GM19324 (cell line): ENCODE measurements around the gene CMTM4.
A peak's percentile ranks its signal among the peaks of the same experiment; 100 is the strongest.

Experiments used
- ATAC-seq: cut with Tn5 transposase; IDR thresholded peaks from one replicate; pipeline ENCODE4 v1.9.1; 2021; ENCODE audit warnings: mild to moderate bottlenecking, moderate library complexity; ENCODE audit not compliant: unreplicated experiment, low FRiP score

CMTM4 gene

DNA sequence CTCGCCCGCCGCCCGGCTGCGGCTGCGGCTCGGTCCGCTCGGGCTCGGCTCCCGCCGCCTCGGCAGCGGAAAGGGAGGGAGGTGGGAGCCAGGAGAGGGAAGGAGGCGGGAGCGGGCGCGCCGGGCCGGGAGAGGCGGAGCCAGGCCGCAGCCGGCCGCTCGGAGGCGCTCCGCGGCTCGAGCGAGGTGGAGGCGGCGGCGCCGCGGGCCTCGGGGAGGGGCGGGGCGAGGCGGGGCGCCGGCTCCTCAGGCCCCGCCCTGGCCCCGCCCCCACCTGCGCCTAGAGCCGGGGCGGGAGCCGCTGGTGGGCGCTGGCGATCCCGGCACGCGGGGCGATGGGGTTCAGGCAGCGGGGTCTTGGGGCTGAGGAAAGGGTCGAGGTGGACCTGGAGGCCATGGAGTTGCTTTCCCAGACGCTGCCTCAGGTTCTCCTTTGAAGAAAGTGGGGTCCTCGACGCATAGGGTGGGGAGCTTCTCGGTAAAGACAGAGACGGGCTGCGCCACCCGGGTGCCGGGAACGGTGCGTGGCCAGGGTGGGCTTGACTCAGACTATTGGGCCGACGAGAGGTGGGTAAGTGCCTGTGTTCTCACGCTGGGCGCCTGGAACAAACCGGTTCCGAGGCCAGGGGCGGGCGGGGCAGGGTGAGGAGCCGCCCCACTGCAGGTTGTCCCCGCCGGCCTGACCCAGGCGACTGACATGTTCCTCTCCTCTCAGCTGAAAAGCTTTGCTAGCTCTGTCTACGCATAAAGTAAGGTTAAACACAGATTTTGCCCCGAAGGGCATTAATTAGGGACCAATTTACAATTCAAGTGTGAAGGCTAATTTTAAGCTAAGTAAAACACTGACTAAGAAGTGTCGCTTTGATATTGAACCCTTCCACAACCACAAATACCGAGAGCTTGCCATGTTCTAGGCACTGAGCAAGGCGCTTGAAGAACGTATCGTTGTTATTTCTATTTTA lies at the start of gene CMTM4:
TSS of gene CMTM4 (minus strand) at position 75 of the 962 bp plus-strand sequence. CDS start 218 bp downstream, outside the sequence.
- peak; percentile 86 for ATAC-seq

DNA sequence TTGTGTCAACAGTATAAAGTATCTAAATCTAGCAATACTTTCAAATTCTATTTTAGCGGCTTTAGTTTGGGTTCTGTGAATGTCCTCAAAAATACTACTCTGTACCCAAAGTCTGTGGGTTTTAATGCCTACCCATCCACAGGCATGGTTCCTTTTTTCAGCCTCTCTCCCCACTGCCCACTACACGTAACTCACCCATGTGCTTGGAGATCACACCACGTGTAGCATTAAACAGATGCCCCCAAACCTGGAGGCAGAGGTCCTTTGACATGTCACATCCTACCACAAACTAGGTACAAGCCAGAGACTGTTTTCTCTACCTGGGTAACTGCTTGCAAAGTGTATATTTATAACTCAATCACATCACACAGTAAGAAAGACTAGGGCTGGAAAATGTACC lies 49.5 kb upstream of the CMTM4 start:
- no peak for ATAC-seq

DNA sequence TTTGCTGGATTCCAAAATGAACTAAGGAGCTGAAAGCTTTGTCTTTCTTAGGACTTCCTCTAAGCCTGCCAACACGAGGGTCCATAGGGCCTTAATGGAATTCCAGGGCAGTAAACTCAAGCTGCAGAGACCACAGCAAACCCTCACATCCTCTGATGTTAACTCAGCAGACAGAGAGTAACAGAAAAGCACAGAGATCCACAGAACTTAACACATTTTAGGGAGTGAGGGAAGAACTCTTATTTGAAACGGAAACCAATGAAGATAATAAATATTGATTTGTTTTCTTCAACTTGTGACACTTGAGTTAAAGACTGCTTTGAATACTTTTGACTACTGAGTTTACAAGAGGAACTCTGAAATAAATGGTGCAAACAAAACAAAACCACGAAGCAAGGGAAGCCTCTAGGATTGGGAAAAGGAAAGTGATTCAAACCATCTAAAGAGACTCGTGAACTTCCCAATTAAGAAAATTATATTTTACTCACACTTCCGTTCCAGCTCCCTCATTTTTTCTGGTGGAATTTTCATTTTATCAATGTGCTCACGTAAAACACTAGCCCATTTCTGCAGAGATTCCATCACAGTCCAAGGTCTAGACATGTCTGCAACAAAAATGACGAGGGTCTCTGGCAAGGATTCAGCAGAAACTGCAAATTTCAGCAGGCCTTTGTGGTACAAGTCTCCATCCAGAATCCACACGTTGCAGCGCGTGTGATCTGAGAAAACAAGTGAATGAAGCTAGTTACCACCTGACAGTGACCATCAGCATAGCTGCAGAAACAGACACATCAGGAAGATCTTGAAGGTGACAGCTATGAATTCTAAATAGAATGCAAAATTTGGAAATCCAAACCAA lies 45.6 kb upstream of the CMTM4 start:
- no peak for ATAC-seq

DNA sequence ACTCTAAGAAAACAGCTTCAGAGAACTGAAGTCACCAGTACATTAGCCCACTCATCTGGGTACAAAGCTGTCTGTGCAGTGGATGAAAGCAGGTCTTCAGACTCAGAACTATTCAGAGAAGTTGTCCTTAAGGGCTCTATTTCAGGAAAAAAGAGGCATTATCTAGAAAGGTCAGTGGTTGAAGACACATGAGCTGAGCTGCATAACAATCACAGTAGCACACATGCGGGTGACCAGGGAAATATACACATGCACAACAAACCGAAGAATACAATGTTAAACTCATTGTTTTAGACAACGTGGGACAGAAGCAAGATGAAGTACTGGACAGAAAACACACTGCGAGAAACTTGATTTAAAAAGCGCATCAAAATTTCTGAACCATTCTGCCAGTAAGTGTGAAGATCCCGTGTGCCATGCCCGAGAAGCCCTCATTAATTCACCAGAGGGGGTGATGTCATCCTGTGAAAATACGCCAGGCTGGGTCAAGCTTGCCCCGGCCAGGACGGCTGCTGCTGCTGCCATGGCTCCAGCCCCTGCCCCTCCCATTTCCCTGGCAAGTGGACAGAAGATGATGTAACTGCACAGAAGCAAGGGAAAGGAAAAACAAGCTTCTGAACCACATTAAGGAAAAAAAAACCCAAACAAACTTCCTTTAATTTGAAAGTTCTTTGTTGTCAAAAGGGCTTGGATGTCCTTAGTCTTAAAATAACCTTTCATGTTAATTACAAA lies 44.8 kb upstream of the CMTM4 start:
- no peak for ATAC-seq

DNA sequence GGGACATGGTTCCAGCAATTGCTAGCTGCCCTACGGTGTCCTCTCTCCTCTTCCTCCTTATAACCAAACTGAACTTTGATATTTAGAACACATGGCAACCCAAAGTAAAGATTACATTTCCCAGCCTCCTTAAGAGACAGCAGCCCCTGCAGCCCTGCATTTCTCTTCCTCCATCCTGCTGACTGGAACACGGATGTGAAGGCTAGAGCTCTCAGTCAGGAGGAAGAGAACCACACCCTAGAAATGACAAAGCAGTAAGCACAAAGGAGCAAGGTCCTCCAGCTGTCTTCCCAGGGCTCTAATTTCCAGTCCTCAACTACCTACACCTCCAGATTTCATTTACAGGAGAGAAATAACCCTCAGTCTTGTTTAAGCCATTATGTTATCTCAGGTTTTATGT lies 44.0 kb upstream of the CMTM4 start:
- ATAC-seq = no peak

DNA sequence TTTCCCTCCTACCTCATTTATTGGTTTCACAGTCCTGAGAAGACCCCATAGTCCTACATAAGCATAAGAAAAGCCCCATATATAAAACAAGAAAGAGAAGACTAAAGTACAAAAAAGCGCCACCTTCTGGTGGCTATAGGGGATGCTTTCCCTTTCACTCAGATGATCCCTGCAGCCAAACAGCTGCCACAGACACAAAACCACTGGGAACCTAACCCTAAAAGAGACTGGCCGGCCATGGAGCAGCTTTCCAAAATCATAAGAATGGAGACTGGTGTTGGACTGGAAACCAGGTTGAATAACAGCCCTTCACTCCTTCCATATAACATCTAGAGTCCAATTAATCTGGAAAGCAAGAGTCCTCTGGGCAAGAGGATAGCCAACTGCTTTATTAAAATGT lies 43.5 kb upstream of the CMTM4 start:
- ATAC-seq = no peak

DNA sequence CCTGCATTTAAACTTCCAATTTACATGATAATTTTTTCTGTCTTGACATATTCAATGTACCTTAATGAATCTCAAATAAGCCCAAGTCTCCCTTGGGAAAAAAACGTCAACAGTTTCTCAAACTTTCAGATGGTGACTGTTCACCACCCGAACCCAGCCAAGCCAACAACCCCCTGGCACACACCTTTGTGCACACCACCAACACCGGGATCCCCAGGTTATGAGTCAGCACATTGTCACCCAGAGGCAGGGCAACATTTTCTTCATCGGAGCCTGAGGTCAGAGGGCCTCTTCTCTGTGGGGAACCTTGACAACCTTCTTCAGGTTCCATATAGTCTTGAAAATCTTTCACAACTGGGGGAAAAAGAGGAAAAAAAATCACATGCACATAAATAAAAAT lies 39.3 kb upstream of the CMTM4 start:
- no peak for ATAC-seq

DNA sequence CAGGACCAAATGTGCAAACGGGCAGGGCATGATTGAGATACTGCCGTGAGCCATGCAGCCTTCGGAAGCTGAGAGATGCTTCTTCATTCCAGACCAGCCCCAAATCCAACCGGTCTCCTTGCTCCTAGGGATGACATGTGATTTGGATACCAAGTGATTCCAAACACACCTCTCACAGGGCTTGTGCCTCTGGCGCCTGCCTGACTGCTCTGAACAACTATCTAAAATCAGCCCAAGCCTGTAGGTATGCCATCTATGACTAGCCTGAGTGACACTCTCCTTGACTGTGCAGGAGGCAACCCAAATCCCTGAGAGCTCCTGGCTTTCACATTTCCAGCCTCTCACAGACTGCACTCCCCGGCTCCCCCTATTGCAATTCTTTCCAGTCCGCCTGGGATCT lies 34.6 kb upstream of the CMTM4 start:
- no peak for ATAC-seq

DNA sequence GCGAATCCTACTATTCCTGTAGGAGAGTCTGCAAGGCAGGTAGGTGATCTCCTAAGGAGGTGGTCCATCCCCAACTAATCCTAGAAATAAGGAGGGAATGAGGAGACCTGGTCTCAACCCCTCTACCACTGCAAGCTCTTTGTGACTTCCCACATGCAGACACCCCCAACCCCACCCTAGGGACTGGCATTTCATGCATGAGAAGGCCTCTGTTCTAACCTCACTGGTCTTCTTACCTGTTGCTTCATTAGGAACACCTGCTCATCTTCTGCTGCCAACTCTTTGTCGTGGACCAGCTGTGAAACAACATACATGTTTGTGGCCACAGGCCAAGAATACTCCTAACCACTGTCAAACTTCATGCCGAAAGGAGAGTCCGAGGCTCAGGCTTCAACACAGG lies 32.3 kb upstream of the CMTM4 start:
- no peak for ATAC-seq

DNA sequence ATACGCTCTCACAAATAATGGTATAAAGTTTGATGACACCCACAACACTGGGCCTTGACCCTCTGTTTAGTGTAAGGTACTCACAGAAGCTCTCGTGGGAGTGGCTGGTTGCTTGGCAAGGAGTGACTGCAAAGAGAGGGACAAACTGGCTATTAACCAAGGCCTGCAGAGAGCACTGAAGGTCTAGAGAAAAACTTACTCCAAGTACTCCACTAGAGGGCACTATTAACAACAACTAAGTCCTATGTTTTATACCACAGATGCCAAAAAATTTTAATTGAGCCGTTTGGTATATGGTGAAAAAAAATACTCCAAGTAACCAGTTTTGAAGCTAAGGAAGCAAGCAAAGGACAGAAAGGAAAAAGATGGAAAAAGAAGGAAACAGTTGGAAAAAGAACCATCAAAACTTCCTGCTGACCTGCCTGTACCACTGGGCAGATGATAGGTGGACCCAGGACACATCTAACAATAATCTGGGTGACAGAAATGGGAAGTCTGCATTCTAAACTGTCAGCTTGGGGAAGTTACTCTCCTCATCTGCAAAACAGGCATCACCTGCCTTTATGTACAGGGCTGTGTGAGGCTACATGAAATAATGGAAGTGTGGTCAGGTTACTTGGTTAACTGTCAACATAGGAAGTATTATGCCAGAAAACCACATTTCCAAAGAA lies 31.7 kb upstream of the CMTM4 start:
- ATAC-seq = no peak

DNA sequence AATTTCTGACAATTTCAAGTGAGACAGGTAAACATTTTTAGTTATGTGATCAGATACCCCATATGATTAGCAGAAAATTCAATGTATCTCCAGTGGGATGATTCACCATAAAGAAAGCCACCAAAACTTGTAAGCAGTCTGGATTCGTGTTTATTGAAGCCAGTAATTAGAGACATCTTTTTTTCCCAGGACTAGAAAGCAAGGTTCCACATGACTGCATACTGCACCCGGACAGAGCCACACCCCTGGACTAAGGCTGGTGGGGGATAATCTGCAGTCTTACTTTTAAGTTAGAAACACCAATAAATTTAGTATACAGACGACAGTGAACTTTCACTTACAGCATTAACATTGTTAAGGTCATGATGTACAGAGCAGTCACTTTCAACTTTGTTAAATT lies 24.2 kb upstream of the CMTM4 start:
- ATAC-seq = no peak

DNA sequence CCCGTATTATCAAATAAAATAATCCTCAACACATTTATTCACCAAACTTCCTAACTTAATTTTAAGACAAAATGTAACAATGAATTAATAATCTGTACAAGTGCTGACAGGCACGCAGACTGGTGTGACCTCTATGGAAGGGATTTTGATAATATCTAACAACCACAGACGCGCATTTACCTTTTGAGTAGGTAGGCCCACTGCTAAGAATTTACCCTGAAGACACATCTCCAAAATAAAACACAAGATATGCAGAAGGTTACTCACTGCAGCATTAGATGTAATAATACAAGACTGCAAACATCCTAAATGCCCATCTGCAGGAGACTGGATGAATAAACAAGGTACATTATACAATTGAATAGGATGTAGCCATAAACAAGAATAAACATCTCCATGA lies 22.7 kb upstream of the CMTM4 start:
- no peak for ATAC-seq

DNA sequence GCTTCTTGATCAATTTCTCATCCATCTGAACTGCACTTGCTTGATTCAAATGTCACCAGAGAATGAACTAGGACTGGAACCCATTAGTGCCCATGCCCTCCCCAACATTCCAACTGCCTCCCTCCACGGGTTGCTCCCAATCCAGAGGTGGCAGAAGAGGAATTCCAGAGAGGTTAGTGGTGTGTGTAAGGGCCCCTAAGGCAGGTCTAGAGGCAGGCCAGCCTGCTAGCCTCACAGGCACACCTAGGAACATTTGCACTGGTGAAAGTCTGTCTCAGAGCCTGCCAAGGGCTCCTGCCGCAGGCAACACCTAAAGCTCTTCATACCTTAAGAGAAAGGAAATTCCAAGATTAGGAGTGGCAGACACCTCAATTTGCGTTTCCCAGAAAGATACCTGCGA lies 21.2 kb upstream of the CMTM4 start:
- ATAC-seq = no peak

DNA sequence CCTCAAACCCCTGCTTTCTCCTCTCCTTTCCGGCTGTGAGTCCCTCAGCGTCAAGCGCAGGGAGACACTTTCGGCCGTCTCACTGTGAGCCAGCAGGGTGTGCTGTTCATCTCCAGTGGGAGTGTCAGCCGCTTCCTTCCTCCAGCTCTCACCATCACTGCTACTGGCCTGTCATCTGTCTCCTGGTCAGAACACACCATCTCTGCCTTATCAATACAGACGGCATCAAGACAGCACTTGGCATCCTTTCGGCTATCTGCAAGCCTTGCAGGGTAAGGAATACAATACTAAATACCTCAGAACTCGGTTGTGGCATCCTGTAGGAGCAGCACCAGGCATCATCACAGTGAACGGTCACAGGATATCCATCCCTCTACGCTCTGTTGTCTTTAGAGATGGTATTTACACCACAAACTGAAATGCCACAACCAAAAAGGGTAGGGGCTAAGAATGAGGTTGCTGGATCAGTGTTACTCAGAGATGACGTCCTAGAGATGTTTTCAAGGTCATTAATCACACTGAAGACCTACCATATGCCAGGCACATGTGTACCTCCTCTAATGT lies 20.7 kb upstream of the CMTM4 start:
- no peak for ATAC-seq

DNA sequence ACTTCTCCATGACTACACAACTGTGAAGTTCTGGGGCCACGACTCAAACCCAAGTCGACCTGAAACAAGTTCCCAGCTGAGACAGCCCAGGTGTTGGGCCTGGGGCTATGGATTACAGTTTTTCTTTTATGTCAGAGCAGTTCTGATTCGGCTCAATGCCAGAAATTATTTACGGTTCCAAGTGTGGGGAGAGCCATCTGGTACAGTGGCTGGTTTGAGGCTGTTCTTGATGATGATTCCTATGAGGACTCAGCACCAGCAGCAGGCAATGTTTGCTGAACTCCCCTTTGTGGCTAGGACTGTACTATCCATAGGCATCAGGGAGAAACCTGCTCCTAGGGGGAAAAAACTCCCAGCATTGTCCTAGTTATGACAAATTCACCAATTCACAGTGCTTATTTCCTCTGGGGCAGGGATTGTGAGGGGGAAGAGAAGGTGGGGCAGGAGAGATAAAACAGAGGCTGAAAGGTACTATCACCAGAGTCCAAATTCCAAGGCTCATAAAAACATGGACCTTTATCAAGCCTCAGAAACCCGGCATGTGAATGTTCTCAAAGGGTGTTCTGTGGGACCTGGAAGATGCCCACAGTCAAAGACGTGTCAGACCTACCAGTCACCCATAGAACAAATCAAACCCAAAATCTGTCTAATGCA lies 18.2 kb upstream of the CMTM4 start:
- ATAC-seq = no peak

DNA sequence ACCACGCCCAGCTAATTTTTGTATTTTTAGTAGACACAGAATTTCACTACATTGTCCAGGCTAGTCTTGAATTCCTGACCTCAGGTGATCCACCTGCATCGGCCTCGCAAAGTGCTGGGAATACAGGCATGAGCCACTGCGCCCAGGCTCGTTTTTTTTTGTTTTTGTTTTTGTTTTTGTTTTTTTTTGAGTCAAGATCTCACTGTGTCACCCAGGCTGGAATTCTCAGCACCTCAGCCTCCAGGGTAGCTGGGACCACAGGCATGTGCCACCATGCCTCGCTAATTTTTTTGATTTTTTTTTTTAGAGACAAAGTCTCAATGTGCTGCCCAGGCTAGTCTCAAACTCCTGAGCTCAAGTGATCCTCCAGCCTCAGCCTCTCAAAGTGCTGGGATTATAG lies 17.5 kb upstream of the CMTM4 start:
- ATAC-seq = no peak

DNA sequence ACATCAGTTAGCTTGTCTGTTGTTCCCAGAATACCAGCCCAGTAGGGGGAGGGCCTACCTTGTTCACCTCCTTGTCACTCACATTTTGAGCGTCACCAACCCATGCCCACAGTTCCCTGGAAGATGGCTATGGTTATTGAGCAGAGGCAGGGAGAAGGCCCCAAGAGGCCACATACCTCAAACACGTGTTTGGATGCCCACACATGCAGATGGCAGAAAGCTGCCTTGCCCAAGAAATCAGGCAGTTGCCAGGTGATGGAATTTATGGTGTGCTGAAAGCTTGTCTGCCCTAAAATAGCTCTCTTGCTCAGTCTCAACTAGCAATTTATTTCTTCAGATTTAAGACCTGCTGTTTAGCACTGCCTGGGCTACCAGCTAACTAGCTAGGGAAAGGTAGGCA lies 16.5 kb upstream of the CMTM4 start:
- no peak for ATAC-seq

DNA sequence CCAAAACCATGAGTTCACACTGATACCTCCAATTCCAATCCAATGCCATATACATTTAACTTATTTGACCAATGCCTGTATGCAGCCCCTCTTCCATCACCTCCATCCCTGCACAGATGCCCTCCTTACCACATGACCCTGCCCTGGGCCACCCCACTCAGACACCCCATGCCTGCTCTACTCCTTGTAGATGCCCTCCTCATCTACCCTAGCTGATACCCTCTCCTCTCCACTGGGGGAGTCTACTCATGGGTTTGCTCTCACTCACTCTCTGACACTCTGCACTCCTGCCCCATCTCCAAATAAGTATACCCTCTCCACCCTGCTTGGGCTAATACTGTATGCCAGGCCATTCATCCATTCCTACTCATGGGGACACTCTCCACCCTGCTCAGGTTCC lies 16.0 kb upstream of the CMTM4 start:
- ATAC-seq = no peak

DNA sequence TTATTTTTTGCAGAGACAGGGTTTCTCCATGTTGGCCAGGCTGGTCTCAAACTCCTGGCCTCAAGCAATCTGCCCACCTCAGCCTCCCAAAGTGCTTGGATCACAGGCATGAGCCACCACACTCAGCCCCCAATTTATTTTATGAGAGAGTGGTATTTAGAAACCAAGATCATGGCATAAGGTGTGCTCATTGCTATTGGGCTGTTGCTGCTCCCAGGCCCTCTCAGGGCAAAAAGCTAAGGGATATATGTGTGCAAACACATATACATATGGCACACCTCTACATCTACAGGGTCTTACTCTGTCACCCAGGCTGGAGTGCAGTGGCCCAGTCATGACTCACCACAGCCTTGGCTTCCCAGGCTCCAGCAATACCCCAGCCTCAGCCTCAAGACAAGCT lies 15.0 kb upstream of the CMTM4 start:
- no peak for ATAC-seq

DNA sequence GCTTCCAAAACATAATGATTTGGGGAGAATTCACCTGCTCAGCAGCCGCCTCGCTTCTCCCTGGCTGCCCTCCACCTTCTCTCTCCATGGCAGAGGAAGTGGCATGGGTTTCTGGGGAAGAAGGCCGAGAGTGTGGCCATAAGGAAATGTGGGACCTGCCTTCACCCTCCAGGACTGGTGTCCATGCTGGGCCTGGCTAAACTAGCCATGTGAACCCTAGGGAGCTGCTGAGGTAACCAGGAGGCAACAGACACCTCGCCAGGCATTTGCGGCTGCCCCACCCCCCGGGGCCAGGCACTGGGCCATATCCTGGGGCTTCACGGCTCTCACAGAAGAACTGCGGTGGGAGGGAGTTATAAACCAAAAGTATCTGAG lies 9.9 kb upstream of the CMTM4 start:
- ATAC-seq = no peak
